ENCODE measurements around the gene LRRC32.

LRRC32 gene

DNA sequence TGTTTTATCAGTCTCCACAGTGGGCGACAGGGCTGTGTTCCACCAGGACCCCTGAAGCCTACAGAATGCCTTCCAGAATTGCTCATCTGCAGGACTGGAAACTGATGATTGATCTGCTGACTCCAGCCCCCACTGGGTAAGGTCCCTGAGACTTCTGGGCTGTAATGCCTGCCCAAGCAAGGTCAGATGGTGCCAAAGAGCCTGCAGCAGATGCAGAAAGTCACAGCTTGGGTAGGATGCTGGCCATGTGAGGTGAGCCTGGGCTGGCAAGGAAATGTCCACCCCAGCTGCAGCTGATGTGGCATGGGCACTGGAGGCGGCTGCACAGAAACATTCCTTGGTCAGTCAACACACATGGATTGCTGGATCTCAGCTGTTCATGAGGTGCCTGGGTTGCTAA, 30.9 kb downstream of the LRRC32 start:
- TF ChIP-seq, protein P1, sequence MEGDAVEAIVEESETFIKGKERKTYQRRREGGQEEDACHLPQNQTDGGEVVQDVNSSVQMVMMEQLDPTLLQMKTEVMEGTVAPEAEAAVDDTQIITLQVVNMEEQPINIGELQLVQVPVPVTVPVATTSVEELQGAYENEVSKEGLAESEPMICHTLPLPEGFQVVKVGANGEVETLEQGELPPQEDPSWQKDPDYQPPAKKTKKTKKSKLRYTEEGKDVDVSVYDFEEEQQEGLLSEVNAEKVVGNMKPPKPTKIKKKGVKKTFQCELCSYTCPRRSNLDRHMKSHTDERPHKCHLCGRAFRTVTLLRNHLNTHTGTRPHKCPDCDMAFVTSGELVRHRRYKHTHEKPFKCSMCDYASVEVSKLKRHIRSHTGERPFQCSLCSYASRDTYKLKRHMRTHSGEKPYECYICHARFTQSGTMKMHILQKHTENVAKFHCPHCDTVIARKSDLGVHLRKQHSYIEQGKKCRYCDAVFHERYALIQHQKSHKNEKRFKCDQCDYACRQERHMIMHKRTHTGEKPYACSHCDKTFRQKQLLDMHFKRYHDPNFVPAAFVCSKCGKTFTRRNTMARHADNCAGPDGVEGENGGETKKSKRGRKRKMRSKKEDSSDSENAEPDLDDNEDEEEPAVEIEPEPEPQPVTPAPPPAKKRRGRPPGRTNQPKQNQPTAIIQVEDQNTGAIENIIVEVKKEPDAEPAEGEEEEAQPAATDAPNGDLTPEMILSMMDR (conservative IDR thresholded peaks at IDR 0.05; ENCODE audit: low read depth, low read length) = no peak
- no peak for DNase-seq (ENCODE audit: low read depth)

DNA sequence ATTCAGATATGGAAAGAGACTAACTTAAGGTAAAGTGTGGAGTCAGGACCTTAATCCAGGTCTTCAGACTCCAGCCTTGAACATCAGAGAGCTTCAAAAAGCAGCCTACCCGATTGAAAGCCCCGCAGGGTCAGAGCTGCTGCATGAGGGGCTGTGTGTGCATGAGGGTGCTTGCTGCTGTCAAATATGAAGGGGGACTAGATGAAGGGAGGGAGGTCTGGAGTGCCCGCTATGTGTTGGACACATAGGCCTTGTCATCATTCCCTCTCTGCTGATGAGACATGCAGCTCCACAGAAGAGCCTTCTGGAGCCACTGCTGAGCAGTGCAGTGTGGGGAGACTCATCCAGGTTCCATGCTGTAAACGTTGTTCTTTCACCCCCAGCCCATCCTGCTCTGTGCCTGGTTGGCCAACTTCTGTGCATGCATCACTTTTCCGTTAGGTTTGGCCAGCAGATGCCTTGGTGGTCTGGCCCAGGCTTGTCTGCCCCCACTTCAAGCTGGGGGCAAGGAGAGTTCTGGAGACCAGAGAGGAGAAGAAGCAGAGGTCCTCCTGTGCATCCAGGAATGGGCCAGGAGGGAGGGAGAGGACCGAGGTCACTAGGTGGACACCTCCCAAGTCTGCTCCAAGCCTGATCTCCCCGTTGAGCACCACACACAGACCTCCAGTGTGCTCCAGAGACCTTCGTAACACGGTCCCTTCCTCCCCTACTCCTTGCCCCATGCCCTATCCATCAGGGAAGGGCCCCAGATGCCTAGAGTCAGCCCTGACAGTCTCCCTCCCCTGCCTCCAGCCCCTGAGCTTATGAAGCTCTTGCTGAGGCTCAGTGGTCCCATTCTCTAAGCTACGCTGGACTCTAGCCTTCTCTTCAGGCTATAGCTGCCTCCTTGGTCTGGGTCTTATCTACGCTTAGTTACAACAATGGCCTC, 32.0 kb downstream of the LRRC32 start:
- DNase-seq (ENCODE audit: low read depth) = no peak
- TF ChIP-seq, protein P1 (conservative IDR thresholded peaks at IDR 0.05; ENCODE audit: low read depth, low read length) = no peak
- H3K4me3 ChIP-seq (ENCODE audit: low read length) = no peak overlapping the region

More for the DNA sequence above, 30.9 kb downstream of the LRRC32 start:
- H3K4me3 ChIP-seq (ENCODE audit: low read length) = no peak overlapping the region

DNA sequence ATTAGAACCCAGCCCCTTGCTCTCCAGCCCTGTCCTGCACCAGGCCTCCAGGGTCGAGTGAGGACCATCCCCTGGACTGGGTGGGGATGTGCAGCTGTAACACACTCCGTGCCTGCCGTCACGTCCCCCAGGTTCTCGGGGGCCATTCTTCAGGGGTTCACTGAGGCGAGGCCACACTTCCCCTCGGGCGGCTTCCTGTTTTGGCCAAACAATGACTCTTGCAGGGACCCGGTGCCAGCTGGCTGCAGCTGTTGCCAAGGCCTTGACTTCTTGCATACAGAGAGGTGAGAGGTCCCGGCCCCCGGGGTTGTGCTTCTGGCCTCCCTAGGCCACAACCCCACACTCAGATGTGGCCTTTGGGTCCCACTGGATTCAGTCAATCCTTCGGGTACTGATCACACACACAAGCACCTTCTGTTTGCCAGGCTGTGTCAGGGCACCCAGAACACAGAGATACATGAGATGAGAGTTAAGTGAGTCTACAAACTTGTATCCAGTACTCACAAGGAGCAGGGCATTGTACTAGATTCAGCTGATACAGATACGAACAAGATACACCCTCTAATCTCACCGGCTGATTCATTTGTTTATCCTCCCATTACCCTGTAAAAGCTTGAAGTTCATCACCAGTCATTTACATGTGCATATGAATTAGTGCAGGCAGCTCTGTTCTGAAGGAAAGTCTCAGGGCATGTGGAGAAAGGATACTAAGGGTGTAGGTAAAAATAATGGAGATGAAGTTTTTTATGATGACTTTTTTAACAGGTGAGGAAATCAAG, 32.9 kb downstream of the LRRC32 start:
- DNase-seq (ENCODE audit: low read depth) = no peak
- TF ChIP-seq, protein P1 (conservative IDR thresholded peaks at IDR 0.05; ENCODE audit: low read depth, low read length) = no peak
- H3K4me3 ChIP-seq (ENCODE audit: low read length) = no peak overlapping the region

DNA sequence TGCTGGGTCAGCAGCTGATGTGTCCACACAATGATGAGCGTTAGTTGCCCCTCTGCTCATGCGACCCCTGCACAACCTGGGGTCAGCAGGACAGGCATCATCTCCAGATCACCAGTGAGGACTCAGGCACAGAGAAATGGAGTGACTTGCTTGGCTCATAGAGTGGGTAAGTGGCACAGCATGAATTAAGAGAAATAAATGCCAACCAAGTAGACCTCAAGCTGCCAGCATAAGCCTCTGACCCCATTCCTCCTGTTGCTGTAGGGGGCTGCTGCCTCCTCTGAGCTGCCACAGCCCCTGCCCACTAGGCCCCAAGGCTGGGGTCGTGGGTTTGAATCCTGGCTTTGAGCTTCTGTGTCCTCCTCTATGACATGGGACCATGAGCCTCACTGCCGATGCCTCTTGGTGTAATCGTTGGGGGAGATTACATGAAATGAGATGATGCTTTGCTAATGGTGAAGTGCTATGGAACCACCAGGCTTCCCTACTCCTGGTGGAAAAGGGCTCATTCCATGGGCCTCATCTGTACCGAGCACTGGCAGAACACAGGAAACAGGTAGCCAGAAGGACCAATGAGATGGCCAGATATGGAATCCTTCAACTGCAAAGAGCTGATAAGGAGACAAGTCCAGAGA, 33.6 kb downstream of the LRRC32 start:
- H3K4me3 ChIP-seq (ENCODE audit: low read length) = no peak overlapping the region
- no peak for DNase-seq (ENCODE audit: low read depth)
- TF ChIP-seq, protein P1 (conservative IDR thresholded peaks at IDR 0.05; ENCODE audit: low read depth, low read length) = no peak

DNA sequence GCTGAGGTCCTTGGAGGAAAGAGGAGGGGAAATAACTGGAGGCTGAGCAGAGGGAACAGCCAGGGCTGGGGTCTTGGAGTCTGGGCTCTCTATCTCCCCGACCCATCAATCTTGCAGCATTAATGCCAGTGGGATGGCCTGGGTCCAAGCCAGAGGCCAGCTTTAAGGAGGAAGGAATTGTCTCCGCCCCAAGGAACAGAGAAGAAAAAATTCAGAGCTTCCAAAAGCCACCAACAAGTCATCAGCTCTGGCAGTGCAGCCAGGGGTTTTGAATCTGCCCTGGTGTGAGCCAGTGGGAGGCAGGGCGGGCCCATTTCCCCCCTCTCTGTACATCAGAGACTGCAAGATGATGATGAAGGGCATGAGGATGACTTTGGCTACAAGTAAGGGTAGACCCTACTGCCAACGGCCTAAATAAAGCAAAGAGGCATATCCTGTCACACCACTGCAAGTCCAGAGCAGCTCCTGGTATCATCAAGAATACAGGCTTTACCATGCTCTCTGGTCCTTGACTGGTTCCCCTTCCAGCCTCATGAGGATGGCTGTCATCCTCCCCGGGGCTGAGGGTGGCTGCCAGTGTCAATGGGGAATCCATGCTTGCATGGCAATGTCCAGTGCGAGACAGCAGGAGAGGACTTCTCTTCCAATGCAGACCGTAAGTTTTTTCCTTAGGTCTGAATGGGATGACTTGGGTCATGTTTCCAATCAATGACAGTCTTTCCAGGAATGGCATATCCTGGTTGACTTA, 34.4 kb downstream of the LRRC32 start:
- no peak for DNase-seq (ENCODE audit: low read depth)
- TF ChIP-seq, protein P1 (conservative IDR thresholded peaks at IDR 0.05; ENCODE audit: low read depth, low read length) = no peak
- no peak overlapping the region for H3K4me3 ChIP-seq (ENCODE audit: low read length)

DNA sequence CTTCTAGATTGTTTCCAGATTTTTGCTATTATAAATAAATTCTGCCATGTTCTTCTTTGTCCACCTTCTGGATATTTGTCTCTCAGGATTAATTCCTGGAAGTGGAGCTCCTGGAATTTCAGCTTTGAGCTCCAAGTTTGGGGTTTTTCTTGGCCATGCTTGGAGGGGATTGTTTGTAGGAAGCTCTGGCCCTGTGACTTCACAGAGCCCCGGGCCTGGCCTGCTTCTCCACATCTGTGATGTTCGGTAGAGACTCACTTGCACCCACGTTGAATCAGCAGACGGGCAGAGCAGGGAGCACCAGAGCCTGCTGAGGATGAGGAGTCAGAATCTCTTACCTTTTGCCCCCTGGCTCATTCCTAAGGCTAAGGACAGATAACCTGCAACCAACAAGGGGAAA, 35.7 kb downstream of the LRRC32 start:
- TF ChIP-seq, protein P1 (conservative IDR thresholded peaks at IDR 0.05; ENCODE audit: low read depth, low read length) = no peak
- H3K4me3 ChIP-seq (ENCODE audit: low read length) = no peak overlapping the region
- no peak for DNase-seq (ENCODE audit: low read depth)
